H9 (cell line): ENCODE results near the gene TNFSF9. TPM values are rescaled to one million over a fixed set of nuclear protein-coding genes. Genes with fewer than 3 reads are reported as not detected.

Source experiments
- DNase-seq: peaks from one replicate; pipeline ENCODE4 v3.0.0-alpha.2; 2017
- H2AFZ ChIP-seq: one replicate; pipeline ENCODE4 v1.6.1; 2013; ENCODE audit warnings: mild to moderate bottlenecking, low read length, control low read depth, moderate library complexity
- H2AK5ac ChIP-seq: 2 replicates; pipeline ENCODE4 v1.6.1; 2013; ENCODE audit warnings: low read length, control low read depth, mixed read lengths; ENCODE audit not compliant: insufficient read length
- H2BK120ac ChIP-seq: one replicate; pipeline ENCODE4 v1.6.1; 2013; ENCODE audit warnings: low read depth, mild to moderate bottlenecking, low read length, control low read depth, inconsistent platforms; ENCODE audit not compliant: poor library complexity, severe bottlenecking
- H2BK12ac ChIP-seq: 2 replicates; pipeline ENCODE4 v1.6.1; 2013; ENCODE audit warnings: low read length, control low read depth, mixed read lengths, low read depth; ENCODE audit not compliant: insufficient read length
- H2BK15ac ChIP-seq: 2 replicates; pipeline ENCODE4 v1.6.1; 2013; ENCODE audit warnings: low read depth, low read length, control low read depth
- H2BK20ac ChIP-seq: one replicate; pipeline ENCODE4 v1.6.1; 2013; ENCODE audit warnings: low read depth, mild to moderate bottlenecking, low read length, control low read depth, inconsistent platforms; ENCODE audit not compliant: poor library complexity, severe bottlenecking
- H2BK5ac ChIP-seq: 2 replicates; pipeline ENCODE4 v1.6.1; 2013; ENCODE audit warnings: low read length, control low read depth, mixed read lengths; ENCODE audit not compliant: insufficient read length
- H3K14ac ChIP-seq: 2 replicates; pipeline ENCODE4 v1.6.1; 2013; ENCODE audit warnings: low read length, control low read depth; ENCODE audit not compliant: insufficient read depth
- H3K18ac ChIP-seq: 2 replicates; pipeline ENCODE4 v1.6.1; 2013; ENCODE audit warnings: low read depth, mild to moderate bottlenecking, mixed read lengths, low read length, control low read depth; ENCODE audit not compliant: insufficient read length
- H3K23ac ChIP-seq: 2 replicates; pipeline ENCODE4 v1.6.1; 2013; ENCODE audit warnings: low read length, control low read depth, mixed read lengths, low read depth; ENCODE audit not compliant: insufficient read length
- H3K23me2 ChIP-seq: 2 replicates; pipeline ENCODE4 v1.6.1; 2013; ENCODE audit warnings: low read depth, mild to moderate bottlenecking, mixed read lengths, low read length, control low read depth; ENCODE audit not compliant: insufficient read length, poor library complexity, severe bottlenecking
- H3K27ac ChIP-seq: 2 replicates; pipeline ENCODE4 v1.5.1; 2013; ENCODE audit warnings: low read length, control low read depth, mixed read lengths, low read depth; ENCODE audit not compliant: insufficient read length
- H3K27me3 ChIP-seq: 2 replicates; pipeline ENCODE4 v1.6.1; 2013; ENCODE audit warnings: low read length, control low read depth, inconsistent platforms; ENCODE audit not compliant: insufficient read depth
- H3K4ac ChIP-seq: 2 replicates; pipeline ENCODE4 v1.6.1; 2013; ENCODE audit warnings: low read depth, mild to moderate bottlenecking, control low read depth, inconsistent platforms, low read length, moderate library complexity
- H3K4me1 ChIP-seq: 2 replicates; pipeline ENCODE4 v1.6.1; 2013; ENCODE audit warnings: low read length, control low read depth, inconsistent platforms; ENCODE audit not compliant: insufficient read depth
- H3K4me2 ChIP-seq: 2 replicates; pipeline ENCODE4 v1.6.1; 2013; ENCODE audit warnings: low read length, control low read depth, mixed read lengths; ENCODE audit not compliant: insufficient read length, insufficient read depth
- H3K56ac ChIP-seq: 2 replicates; pipeline ENCODE4 v1.6.1; 2013; ENCODE audit warnings: low read depth, mild to moderate bottlenecking, mixed read lengths, low read length, control low read depth; ENCODE audit not compliant: insufficient read length
- H3K79me1 ChIP-seq: 2 replicates; pipeline ENCODE4 v1.6.1; 2013; ENCODE audit warnings: low read depth, mild to moderate bottlenecking, moderate library complexity, low read length, control low read depth, inconsistent platforms; ENCODE audit not compliant: insufficient read depth, poor library complexity, severe bottlenecking
- H3K79me2 ChIP-seq: 2 replicates; pipeline ENCODE4 v1.6.1; 2013; ENCODE audit warnings: low read length, control low read depth, inconsistent platforms; ENCODE audit not compliant: insufficient read depth
- H3K9ac ChIP-seq: 2 replicates; pipeline ENCODE4 v1.6.1; 2013; ENCODE audit warnings: low read length, control low read depth, mixed read lengths; ENCODE audit not compliant: insufficient read length; ENCODE audit errors: extremely low read depth
- H3K9me3 ChIP-seq: one replicate; pipeline ENCODE4 v1.6.1; 2013; ENCODE audit warnings: low read depth, low read length, inconsistent platforms; ENCODE audit not compliant: control insufficient read depth
- H3T11ph ChIP-seq: one replicate; pipeline ENCODE4 v1.6.1; 2013; ENCODE audit warnings: mild to moderate bottlenecking, low read length, control low read depth, inconsistent platforms
- H4K20me1 ChIP-seq: one replicate; pipeline ENCODE4 v1.6.1; 2013; ENCODE audit not compliant: control insufficient read depth, insufficient read length, insufficient read depth
- H4K5ac ChIP-seq: 2 replicates; pipeline ENCODE4 v1.6.1; 2013; ENCODE audit warnings: low read depth, mild to moderate bottlenecking, mixed read lengths, low read length, control low read depth; ENCODE audit not compliant: insufficient read length
- H4K8ac ChIP-seq: replicated peaks from 2 replicates; pipeline ENCODE4 v1.6.1; 2013; ENCODE audit warnings: low read length, control low read depth, mixed read lengths, low read depth; ENCODE audit not compliant: insufficient read length
- H4K91ac ChIP-seq: 2 replicates; pipeline ENCODE4 v1.6.1; 2013; ENCODE audit warnings: low read depth, mild to moderate bottlenecking, moderate library complexity, mixed read lengths, low read length, control low read depth; ENCODE audit not compliant: insufficient read length
- H3K27ac Mint-ChIP-seq, 3 experiments: 2 replicates in 2 of 3; 3 replicates in 1 of 3; pipeline ENCODE4 v1.8.0; 2020 to 2021; ENCODE audit warnings: mixed read lengths in 3 of 3, mild to moderate bottlenecking in 1 of 3, moderate library complexity in 1 of 3
- H3K27me3 Mint-ChIP-seq: 2 replicates; pipeline ENCODE4 v1.8.0; 2021; ENCODE audit warnings: low read depth, mild to moderate bottlenecking, moderate library complexity, mixed read lengths
- H3K36me3 Mint-ChIP-seq, 3 experiments: 2 replicates in 2 of 3; 3 replicates in 1 of 3; pipeline ENCODE4 v1.8.0; 2020 to 2021; ENCODE audit warnings: low read depth in 3 of 3, mixed read lengths in 3 of 3; ENCODE audit not compliant: insufficient read depth in 1 of 3
- H3K4me1 Mint-ChIP-seq, 2 experiments: 2 replicates each; pipeline ENCODE4 v1.8.0; 2020; ENCODE audit warnings: mixed read lengths in 2 of 2
- H3K4me3 Mint-ChIP-seq, 2 experiments: 2 replicates in 1 of 2; 3 replicates in 1 of 2; pipeline ENCODE4 v1.8.0; 2020 to 2021; ENCODE audit warnings: mild to moderate bottlenecking in 2 of 2, mixed read lengths in 2 of 2, moderate library complexity in 1 of 2
- H3K9me3 Mint-ChIP-seq, 2 experiments: 2 replicates in 1 of 2; 3 replicates in 1 of 2; pipeline ENCODE4 v1.8.0; 2020; ENCODE audit warnings: mild to moderate bottlenecking in 2 of 2, mixed read lengths in 2 of 2, moderate library complexity in 1 of 2
- CTCF ChIP-seq: fragments of 200-600 bp; sonication (generic); conservative IDR thresholded peaks from 3 replicates; pipeline ENCODE4 v1.8.0; 2021; ENCODE audit warnings: antibody characterized with exemption, mild to moderate bottlenecking
- WGBS: extraction: QIAGEN DNeasy Blood & Tissue Kit; methylation state at CpG from one replicate; pipeline ENCODE4 v1.1.7; 2013; ENCODE audit warnings: missing lambda C conversion rate, low lambda C conversion rate, mixed read lengths; ENCODE audit not compliant: insufficient read length; ENCODE audit errors: extremely low coverage; 5-methylcytosine and 5-hydroxymethylcytosine counted together
- total RNA-seq: library from RNA; stranded (reverse); gene quantifications from 2 replicates; pipeline ENCODE4 v1.2.1, GENCODE V29; 2021

The TNFSF9 gene
- total RNA-seq, 1 experiment from 2014 or later, result 1.9 TPM

GRCh38 chr19:6516018-6516658, 14.7 kb upstream of the TNFSF9 start:
- peaks cover 5% of the 10 kb centered on the region; the same call in 1 of the 2 replicates for H3K27me3 Mint-ChIP-seq

More at GRCh38 chr19:6516018-6516658, 14.7 kb upstream of the TNFSF9 start:
- Histone ChIP-seq H4K8ac (no peak overlapping the region), H4K91ac (no peak overlapping the region), H3K4me1 (peaks cover 4% of the 10 kb centered on the region; the same call in 1 of the 2 replicates), H3K14ac (no peak overlapping the region), H4K20me1 (no peaks in the 10 kb centered on the region), H4K5ac (no peak overlapping the region), H3K79me1 (no peaks in the 10 kb centered on the region), H3K27ac (no peak overlapping the region), H3K27me3 (no peaks in the 10 kb centered on the region), H3K23ac (no peak overlapping the region), H2BK20ac (no peak overlapping the region), H3T11ph (no peak overlapping the region), H3K9me3 (no peaks in the 10 kb centered on the region), H3K23me2 (peaks cover 8% of the 10 kb centered on the region), H2BK12ac (no peak overlapping the region), H3K18ac (no peak overlapping the region), H2BK15ac (no peak overlapping the region), H2BK120ac (no peak overlapping the region), H2BK5ac (no peak overlapping the region), H3K79me2 (no peaks in the 10 kb centered on the region), H3K56ac (no peak overlapping the region), H3K4me2 (peak overlapping the region; percentile 84), H3K4ac (no peak overlapping the region), H3K9ac (no peak overlapping the region), H2AFZ (peak overlapping the region; percentile 96), H2AK5ac (no peak overlapping the region)
- H3K27ac Mint-ChIP-seq, result no peak overlapping the region; a peak in 3 of 7 replicates
- DNase-seq, result peak; percentile 99
- H3K9me3 Mint-ChIP-seq, result no peaks in the 10 kb centered on the region; a peak in 2 of 5 replicates
- H3K4me1 Mint-ChIP-seq, result peaks cover 8 to 23% of the 10 kb centered on the region in 2 experiments
- no peaks in the 10 kb centered on the region; a peak in 1 of 7 replicates for H3K36me3 Mint-ChIP-seq
- no peak for TF ChIP-seq CTCF
- WGBS, result no CpG with 5 or more reads among the region's 26 CpGs
- H3K4me3 Mint-ChIP-seq, result peak overlapping the region; percentile 82 to 98
